ENCODE data around the gene CPZ.

- no peak for TF ChIP-seq CTCF (IDR thresholded peaks at IDR 0.05)
- TF ChIP-seq POLR2A (IDR thresholded peaks at IDR 0.05): no peak
These were observed 25.9 kb downstream of the CPZ start for GRCh38 chr4:8618421-8618820.

Measured in thyroid gland (tissue), 4 donors.